Adrenal gland (tissue), 12 donors: ENCODE measurements around the gene FUT6. TPM values are rescaled to one million over a fixed set of nuclear protein-coding genes. Genes with fewer than 3 reads are reported as not detected.

Source experiments
- DNase-seq, 7 donors: peaks; one replicate each; pipeline ENCODE4 v3.0.0-alpha.2; 2019 to 2020
- H3K27ac ChIP-seq, 5 donors: fragments of 200-600 bp; sonication (generic) in 4 of 5; 1 replicate in 3 of 5; 2 replicates in 2 of 5; pipeline versions ENCODE4 v1.5.1 to v1.8.0; 2016 to 2020; ENCODE audit warnings: mild to moderate bottlenecking in 1 of 5
- H3K27me3 ChIP-seq: fragments of 200-600 bp; 2 replicates; pipeline ENCODE4 v1.8.0; 2021
- H3K36me3 ChIP-seq, 2 donors: fragments of 200-600 bp; replicated peaks in 1 of 2; 1 replicate in 1 of 2; 2 replicates in 1 of 2; pipeline versions ENCODE4 v1.5.1 to v1.8.0; 2018 to 2022
- H3K4me1 ChIP-seq, 2 donors: fragments of 200-600 bp; replicated peaks in 1 of 2; 1 replicate in 1 of 2; 2 replicates in 1 of 2; pipeline versions ENCODE4 v1.5.1 to v1.8.0; 2018 to 2021
- H3K4me3 ChIP-seq, 4 donors: fragments of 200-600 bp; sonication (generic) in 3 of 4; one replicate each; pipeline ENCODE4 v1.5.1; 2016 to 2018
- H3K9me3 ChIP-seq, 3 donors: fragments of 200-600 bp; sonication (generic) in 1 of 3; replicated peaks in 1 of 3; 1 replicate in 2 of 3; 2 replicates in 1 of 3; pipeline versions ENCODE4 v1.5.1 to v1.8.0; 2016 to 2021
- POLR2A ChIP-seq, 2 donors: fragments of 450-650 bp; IDR thresholded peaks; one replicate each; pipeline ENCODE4 v1.6.1; 2017; ENCODE audit warnings: antibody characterized with exemption in 2 of 2, mild to moderate bottlenecking in 2 of 2, moderate library complexity in 1 of 2
- WGBS, 4 donors: extraction: QIAGEN DNeasy Blood & Tissue Kit in 2 of 4; methylation state at CpG; one replicate each; pipeline versions ENCODE4 v1.1.5 to v1.1.7; 2013 to 2017; 5-methylcytosine and 5-hydroxymethylcytosine counted together
- intact Hi-C, 2 donors: fragments of 100-400 bp; cut with DNase I; formaldehyde crosslinking; loops; one replicate each; pipeline versions ENCODE4 v1.14.1 to v1.15.0; 2022 to 2023
- polyA plus RNA-seq, 3 donors: library from polyadenylated mRNA; stranded (reverse); fragments of 200-250 nt in 2 of 3; fragments of 350-450 nt in 1 of 3; fragmentation: Illumina TruSeq in 1 of 3; extraction: RNeasy Lipid Tissue Mini Kit (QIAGEN cat#74804) in 1 of 3; gene quantifications; one replicate each; pipeline ENCODE4 v1.2.3, GENCODE V29; 2013 to 2014
- total RNA-seq, 9 donors: library from RNA; depleted of rRNA in 4 of 9; stranded (reverse); fragments of >200 nt in 4 of 9; fragments of 120-200 nt in 1 of 9; fragmentation: NEBNext Ultra II Directional in 1 of 9; extraction: Animal tissue kit (Norgen Biotek cat#: 25700) in 1 of 9; gene quantifications; one replicate each; pipeline versions ENCODE4 v1.1.0 to v1.2.4, GENCODE V29; 2013 to 2023
- TF ChIP-seq, protein P1 (sequence below), 6 experiments: fragments of 450-650 bp in 4 of 6; fragments of 200-600 bp in 2 of 6; sonication (generic) in 1 of 6; IDR thresholded peaks; 1 replicate in 5 of 6; 2 replicates in 1 of 6; pipeline versions ENCODE4 v1.5.1 to v1.8.0; 2016 to 2021; ENCODE audit warnings: antibody characterized with exemption in 6 of 6, mild to moderate bottlenecking in 2 of 6, moderate library complexity in 1 of 6
- donor health status: healthy with polysubstance abuse.
- donor health status: Bipolar disorder and iron deficiency.
- donor health status: DM: yes; HTN: yes; CAD: no.
- donor health status: DM: no; HTN: no; CAD: no.
- donor health status: DM: no; HTN: no; CAD: no.
- donor health status: DM: yes; HTN: yes; CAD: no.

FUT6 gene
- total and polyA plus RNA-seq, 12 donors = 0.03 TPM; not detected in 11

GRCh38 chr19:5804516-5805461 is 34.7 kb downstream of the FUT6 start, which contains the start of gene NRTN:
NRTN (plus strand) TSS chr19:5805067; CDS start chr19:5824166, 19,099 bp downstream.
- peak in 4 of 7 donors; percentile 53 to 71 (median 55) for DNase-seq
- intact Hi-C loops = loop anchor here (2.0 to 10.0 kb wide), 4 partner anchors 88 to 218 kb away; no protein-coding TSS in a partner anchor

GRCh38 chr19:5803752-5804515 is 35.6 kb downstream of the FUT6 start:
- H3K4me3 ChIP-seq = peak overlapping the region in 1 of 4 donors; percentile 34
- no peaks in the 10 kb centered on the region for H3K27me3 ChIP-seq
- H3K4me1 ChIP-seq = peaks cover 33 to 40% of the 10 kb centered on the region in 2 donors

More at GRCh38 chr19:5804516-5805461, 34.7 kb downstream of the FUT6 start, which contains the start of gene NRTN:
- peak within 1 kb of the TSS in 3 of 5 donors; percentile 19 to 75 (median 72) for H3K27ac ChIP-seq
- H3K27me3 ChIP-seq = no peaks in the 10 kb centered on the region
- TF ChIP-seq, protein P1, sequence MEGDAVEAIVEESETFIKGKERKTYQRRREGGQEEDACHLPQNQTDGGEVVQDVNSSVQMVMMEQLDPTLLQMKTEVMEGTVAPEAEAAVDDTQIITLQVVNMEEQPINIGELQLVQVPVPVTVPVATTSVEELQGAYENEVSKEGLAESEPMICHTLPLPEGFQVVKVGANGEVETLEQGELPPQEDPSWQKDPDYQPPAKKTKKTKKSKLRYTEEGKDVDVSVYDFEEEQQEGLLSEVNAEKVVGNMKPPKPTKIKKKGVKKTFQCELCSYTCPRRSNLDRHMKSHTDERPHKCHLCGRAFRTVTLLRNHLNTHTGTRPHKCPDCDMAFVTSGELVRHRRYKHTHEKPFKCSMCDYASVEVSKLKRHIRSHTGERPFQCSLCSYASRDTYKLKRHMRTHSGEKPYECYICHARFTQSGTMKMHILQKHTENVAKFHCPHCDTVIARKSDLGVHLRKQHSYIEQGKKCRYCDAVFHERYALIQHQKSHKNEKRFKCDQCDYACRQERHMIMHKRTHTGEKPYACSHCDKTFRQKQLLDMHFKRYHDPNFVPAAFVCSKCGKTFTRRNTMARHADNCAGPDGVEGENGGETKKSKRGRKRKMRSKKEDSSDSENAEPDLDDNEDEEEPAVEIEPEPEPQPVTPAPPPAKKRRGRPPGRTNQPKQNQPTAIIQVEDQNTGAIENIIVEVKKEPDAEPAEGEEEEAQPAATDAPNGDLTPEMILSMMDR (IDR thresholded peaks at IDR 0.05) = no peak
- TF ChIP-seq POLR2A (IDR thresholded peaks at IDR 0.05) = no peak
- no peaks in the 10 kb centered on the region for H3K9me3 ChIP-seq
- WGBS, 4 donors = 1 to 4% (median 2%) methylated on average over 10 to 86 of the region's 107 CpGs
- H3K4me3 ChIP-seq = peak within 1 kb of the TSS in 2 of 4 donors; percentile 16 to 53
- H3K36me3 ChIP-seq = no peaks in the 10 kb centered on the region
- H3K4me1 ChIP-seq = peaks cover 29 to 31% of the 10 kb centered on the region in 2 donors

DNA sequence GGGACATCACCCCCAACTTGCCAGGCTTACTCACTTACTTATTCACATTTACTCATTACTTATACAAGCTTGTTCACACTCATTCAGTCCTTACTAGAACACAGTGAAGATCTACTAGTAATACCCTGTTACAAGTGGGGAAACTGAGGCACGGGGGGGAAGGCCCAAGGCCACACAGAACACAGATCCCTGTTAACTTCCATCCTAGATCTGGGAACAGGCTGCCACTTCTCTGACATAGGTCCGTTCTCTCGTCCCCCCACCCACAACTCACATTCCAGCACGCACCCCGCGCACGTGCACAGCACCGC is 36.1 kb downstream of the FUT6 start:
- no peak for TF ChIP-seq POLR2A (IDR thresholded peaks at IDR 0.05)
- TF ChIP-seq, protein P1 (IDR thresholded peaks at IDR 0.05) = no peak
- Histone ChIP-seq H3K36me3 (no peaks in the 10 kb centered on the region), H3K27ac (peak overlapping the region in 3 of 5 donors; percentile 18 to 27 (median 19)), H3K27me3 (no peaks in the 10 kb centered on the region), H3K4me3 (peak overlapping the region in 1 of 4 donors; percentile 34), H3K4me1 (peaks cover 37 to 42% of the 10 kb centered on the region in 2 donors), H3K9me3 (no peaks in the 10 kb centered on the region)
- WGBS, 4 donors = 5 to 11% (median 5%) methylated on average over 3 to 8 of the region's 8 CpGs
- intact Hi-C loops = loop anchor here in 1 of 2 donors (10.0 kb wide), 1 partner anchor 211 kb away; no protein-coding TSS in a partner anchor
- DNase-seq = peak in 1 of 7 donors; percentile 10

More at GRCh38 chr19:5803752-5804515, 35.6 kb downstream of the FUT6 start:
- no peak for TF ChIP-seq POLR2A (IDR thresholded peaks at IDR 0.05)
- TF ChIP-seq, protein P1 (IDR thresholded peaks at IDR 0.05) = peak; percentile 85 to 98 (median 90)
- H3K9me3 ChIP-seq = no peaks in the 10 kb centered on the region
- 0 to 1% (median 1%) methylated on average over 5 to 54 of the region's 54 CpGs for WGBS, 4 donors
- no peaks in the 10 kb centered on the region for H3K36me3 ChIP-seq
- intact Hi-C loops = loop anchor here in 1 of 2 donors (2.0 to 10.0 kb wide), 2 partner anchors 89 to 211 kb away; no protein-coding TSS in a partner anchor
- DNase-seq = peak; percentile 91 to 93 (median 92)
- H3K27ac ChIP-seq = peak overlapping the region in 3 of 5 donors; percentile 18 to 27 (median 19)
